Skin epidermis (tissue), 12 donors: ENCODE data around the gene ARL10.
A peak's percentile ranks its signal among the peaks of the same experiment; 100 is the strongest.

Source experiments
- H3K27ac ChIP-seq, 21 experiments: fragments of 200-600 bp; sonication (generic) in 11 of 21; one replicate each; pipeline ENCODE4 v1.5.0; 2020; ENCODE audit warnings: mild to moderate bottlenecking in 3 of 21, inconsistent platforms in 2 of 21, moderate library complexity in 2 of 21
- H3K4me3 ChIP-seq, 7 experiments: fragments of 200-600 bp; sonication (generic) in 2 of 7; one replicate each; pipeline ENCODE4 v1.5.0; 2020; ENCODE audit warnings: inconsistent platforms in 2 of 7, mild to moderate bottlenecking in 2 of 7, moderate library complexity in 1 of 7

The ARL10 gene

GRCh38 chr5:176386491-176386890, 21.2 kb downstream of the ARL10 start:
- H3K4me3 ChIP-seq = no peak overlapping the region
- H3K27ac ChIP-seq = no peak overlapping the region

- Histone ChIP-seq H3K27ac (peak overlapping the region in 14 of 21 experiments; percentile 83 to 97 (median 93)), H3K4me3 (peak overlapping the region; percentile 55 to 95 (median 69))
Observed at GRCh38 chr5:176387384-176387925, 22.2 kb downstream of the ARL10 start.

- H3K4me3 ChIP-seq = peak overlapping the region; percentile 55 to 95 (median 69)
- peak overlapping the region; percentile 8 to 97 (median 91) for H3K27ac ChIP-seq
Observed at GRCh38 chr5:176388003-176388443, 22.7 kb downstream of the ARL10 start.

GRCh38 chr5:176388444-176389134, 23.3 kb downstream of the ARL10 start, which contains the start of the genes HIGD2A and NOP16:
TSS of gene HIGD2A (plus strand) at chr5:176388751. CDS start at chr5:176388820, 69 bp downstream.
TSS of gene NOP16 (minus strand) at chr5:176388598. CDS start at chr5:176388539, 59 bp downstream.
- H3K4me3 ChIP-seq = peak within 1 kb of the TSS; percentile 55 to 95 (median 69)

GRCh38 chr5:176389135-176390123, 24.1 kb downstream of the ARL10 start:
- Histone ChIP-seq H3K4me3 (peak overlapping the region; percentile 55 to 95 (median 69)), H3K27ac (peak overlapping the region; percentile 77 to 97 (median 91))

More at GRCh38 chr5:176388444-176389134, 23.3 kb downstream of the ARL10 start, which contains the start of the genes HIGD2A and NOP16:
- peak within 1 kb of the TSS; percentile 77 to 97 (median 91) for H3K27ac ChIP-seq

- peak overlapping the region in 1 of 21 experiments; percentile 48 for H3K27ac ChIP-seq
- H3K4me3 ChIP-seq = no peak overlapping the region
Observed at GRCh38 chr5:176391479-176391878, 26.2 kb downstream of the ARL10 start.

GRCh38 chr5:176391999-176392398, 26.7 kb downstream of the ARL10 start:
- H3K27ac ChIP-seq = peak overlapping the region in 4 of 21 experiments; percentile 12 to 48 (median 31)
- H3K4me3 ChIP-seq = no peak overlapping the region

GRCh38 chr5:176392526-176392925, 27.2 kb downstream of the ARL10 start:
- no peak overlapping the region for H3K4me3 ChIP-seq
- H3K27ac ChIP-seq = peak overlapping the region in 7 of 21 experiments; percentile 4 to 46 (median 16)

GRCh38 chr5:176394096-176394495, 28.8 kb downstream of the ARL10 start:
- Histone ChIP-seq H3K4me3 (no peak overlapping the region), H3K27ac (no peak overlapping the region)

GRCh38 chr5:176394881-176395675, 29.8 kb downstream of the ARL10 start:
- H3K4me3 ChIP-seq = no peak overlapping the region
- H3K27ac ChIP-seq = peak overlapping the region in 1 of 21 experiments; percentile 7

- Histone ChIP-seq H3K4me3 (no peak overlapping the region), H3K27ac (no peak overlapping the region)
Observed at GRCh38 chr5:176396330-176396729, 31.0 kb downstream of the ARL10 start.

GRCh38 chr5:176397736-176398420, 32.6 kb downstream of the ARL10 start:
- H3K27ac ChIP-seq = peak overlapping the region in 1 of 21 experiments; percentile 5
- no peak overlapping the region for H3K4me3 ChIP-seq

- H3K4me3 ChIP-seq = no peak overlapping the region
- peak overlapping the region in 17 of 21 experiments; percentile 13 to 84 (median 69) for H3K27ac ChIP-seq
Observed at GRCh38 chr5:176400382-176401156, 35.3 kb downstream of the ARL10 start.

- Histone ChIP-seq H3K4me3 (no peak overlapping the region), H3K27ac (peak overlapping the region in 16 of 21 experiments; percentile 13 to 84 (median 70))
Observed at GRCh38 chr5:176401281-176402205, 36.3 kb downstream of the ARL10 start.

GRCh38 chr5:176405656-176406435, 40.6 kb downstream of the ARL10 start:
- H3K27ac ChIP-seq = peak overlapping the region in 7 of 21 experiments; percentile 1 to 71 (median 18)
- no peak overlapping the region for H3K4me3 ChIP-seq
